GM18873 (cell line): Measurements from ENCODE around the gene RELCH.

Source experiments
- ATAC-seq: cut with Tn5 transposase; IDR thresholded peaks from one replicate; pipeline ENCODE4 v1.9.1; 2021; ENCODE audit warnings: mild to moderate bottlenecking, moderate library complexity, moderate number of reproducible peaks; ENCODE audit not compliant: unreplicated experiment, low FRiP score

Gene RELCH

DNA sequence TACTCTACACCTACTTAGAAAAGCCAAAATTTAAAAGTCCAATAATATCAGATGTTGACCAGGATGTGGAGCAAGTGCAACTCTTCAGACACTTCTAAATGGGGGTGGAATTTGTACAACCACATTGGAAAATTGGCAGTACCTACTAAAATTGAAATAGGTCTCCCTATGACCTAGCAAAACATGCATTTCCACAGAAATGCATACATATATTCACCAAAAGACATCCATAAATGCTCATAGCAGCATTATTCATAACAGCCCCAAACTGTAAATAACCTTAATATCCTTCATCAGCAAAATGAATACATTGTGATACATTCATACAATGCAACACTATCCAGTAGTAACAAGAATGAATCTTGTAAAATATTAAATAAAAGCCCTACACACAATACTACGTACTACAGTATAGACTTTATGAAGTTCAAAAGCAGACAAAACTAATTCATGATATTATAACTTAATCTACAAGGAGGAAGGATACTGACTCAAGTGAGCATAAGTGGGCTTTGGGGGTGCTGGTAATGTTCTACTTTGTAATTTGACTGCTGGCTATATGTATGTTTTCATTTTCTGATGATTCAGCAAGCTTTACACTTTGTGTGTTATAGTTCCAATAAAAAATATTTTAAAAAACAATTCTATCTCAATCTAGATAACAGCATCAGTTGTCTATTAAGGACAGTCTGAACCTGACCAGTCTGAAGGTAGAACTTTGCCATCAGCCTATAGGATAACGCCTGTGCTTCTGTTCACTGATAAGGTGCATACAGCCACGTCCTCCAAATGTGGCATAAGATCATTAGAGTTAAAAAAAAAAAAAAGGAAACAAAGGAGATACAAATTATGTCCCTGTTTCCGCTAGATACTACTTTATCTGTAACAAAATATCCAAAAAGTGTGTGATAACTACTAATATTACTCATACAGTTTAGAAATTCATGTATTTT lies 131.4 kb downstream of the RELCH start:
- no peak for ATAC-seq

DNA sequence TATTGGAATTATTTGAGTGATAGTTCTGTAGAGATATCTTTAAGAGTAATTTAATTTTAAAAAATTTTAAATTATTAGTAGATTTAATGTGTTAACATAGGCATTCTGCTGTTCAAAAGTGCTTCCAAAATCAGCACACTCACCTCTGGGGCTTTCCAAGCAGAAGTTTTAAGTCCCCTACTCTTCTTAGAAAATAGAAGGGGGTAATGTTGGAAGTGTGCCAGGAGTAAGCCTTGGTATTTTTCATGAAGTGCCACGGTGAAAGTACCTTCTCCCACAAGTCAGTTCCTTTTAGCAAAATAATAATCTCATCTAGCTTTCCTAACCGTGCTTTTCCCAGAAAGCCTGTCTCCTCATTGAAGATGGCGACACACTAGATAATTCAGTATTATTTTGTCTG lies 134.1 kb downstream of the RELCH start:
- ATAC-seq = no peak

DNA sequence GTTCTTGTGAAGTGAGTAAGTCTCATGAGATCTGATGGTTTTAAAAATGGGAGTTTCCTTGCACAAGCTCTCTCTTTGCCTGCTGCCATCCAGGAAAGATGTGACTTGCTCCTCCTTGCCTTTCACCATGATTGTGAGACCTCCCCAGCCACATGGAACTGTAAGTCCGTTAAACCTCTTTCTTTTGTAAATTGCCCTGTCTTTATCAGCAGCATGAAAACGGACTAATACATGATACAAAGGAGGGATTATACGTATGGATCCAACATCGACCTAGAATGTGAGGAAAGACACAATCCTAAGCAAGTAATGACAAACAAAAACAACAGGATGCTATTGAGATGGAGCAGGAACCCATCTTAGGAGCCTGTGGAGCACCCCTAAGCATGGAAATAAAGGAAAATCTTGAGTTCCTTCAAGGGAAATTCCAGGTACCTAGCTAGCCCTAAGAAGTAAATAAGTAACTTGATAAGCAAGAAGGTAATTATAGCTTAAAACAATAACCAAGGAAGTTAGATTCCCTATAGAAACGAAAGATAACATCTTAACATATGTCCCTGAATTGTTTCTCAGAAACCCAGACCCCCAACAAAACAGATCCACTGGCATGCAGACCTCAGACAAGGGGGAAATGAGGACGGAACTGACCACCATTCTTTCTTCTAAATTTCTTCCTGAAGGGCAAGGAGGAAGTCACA lies 136.6 kb downstream of the RELCH start:
- no peak for ATAC-seq

DNA sequence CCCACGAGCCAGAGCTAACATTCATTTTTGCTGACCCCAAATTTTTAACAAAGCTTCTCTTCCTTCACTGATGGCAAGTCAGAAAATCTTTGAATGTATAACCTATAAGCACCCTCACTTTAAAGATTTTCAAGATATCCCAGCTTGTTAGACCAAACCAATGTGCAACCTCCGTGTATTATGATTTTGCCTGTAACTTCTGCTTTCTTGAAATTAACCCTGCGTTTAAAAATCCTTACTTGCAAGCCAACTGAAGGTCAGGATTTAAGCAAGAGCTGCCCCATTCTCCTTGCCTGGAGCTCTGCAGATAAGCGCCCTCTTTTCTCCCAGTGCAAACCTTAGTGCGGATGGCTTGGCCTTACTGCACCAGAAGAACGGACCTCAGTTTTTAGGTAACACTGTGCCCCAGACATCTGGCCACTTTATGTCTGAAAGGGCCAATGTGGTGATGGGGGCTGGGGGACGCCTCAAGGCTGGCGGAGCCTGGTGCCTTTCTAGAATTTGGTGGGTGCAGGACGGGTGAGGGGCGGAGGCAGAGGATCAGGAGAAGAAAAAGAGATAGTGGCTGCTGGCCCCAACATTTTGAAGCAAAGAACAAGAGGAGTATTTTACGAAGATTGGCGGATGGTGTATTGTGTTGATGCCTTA lies 137.2 kb downstream of the RELCH start:
- no peak for ATAC-seq

DNA sequence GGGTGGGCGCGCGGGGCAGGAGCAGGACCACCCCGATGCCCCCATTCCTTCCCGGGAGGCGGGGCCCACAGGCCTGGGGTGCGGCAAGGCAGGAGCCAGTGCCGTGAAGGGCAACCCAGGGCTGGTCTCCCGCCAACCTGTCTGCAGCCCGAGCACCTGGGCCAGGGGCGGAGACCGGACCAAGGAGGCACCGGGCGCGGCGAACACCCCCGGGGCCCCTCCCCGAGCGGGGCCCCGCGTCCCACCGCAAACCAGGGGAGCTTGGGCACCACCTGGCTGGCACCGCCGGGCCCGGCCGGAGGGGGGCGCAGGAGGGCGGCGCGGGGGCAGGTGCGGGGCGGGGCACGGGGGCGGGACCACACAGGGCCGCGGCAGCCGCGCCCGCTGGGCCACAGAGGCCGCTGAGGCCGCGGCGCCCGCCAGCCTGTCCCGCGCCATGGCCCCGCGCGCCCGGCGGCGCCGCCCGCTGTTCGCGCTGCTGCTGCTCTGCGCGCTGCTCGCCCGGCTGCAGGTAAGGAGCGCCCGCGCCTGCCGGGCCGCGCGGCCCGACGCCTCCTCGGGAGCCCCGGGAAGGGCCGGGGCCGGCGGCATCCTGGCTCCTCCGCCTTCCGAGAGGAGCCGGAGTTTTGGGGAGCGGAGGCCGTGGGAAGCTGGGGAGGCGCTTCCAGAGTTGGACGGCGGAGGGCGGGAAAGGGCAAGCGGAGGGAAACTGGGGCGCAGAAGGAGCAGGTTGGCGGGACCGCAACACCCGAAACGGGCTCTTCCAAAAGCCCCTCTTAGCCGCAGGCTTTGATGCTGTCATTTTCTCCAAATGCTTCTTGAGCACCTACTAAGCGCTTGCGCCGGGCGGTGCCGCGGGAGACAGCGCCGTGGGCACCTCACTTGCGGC lies 138.1 kb downstream of the RELCH start, which contains the start of gene TNFRSF11A:
TNFRSF11A (plus strand) TSS at position 394 of the 889 bp plus-strand sequence; CDS start at position 437, 43 bp downstream.
- no peak for ATAC-seq

DNA sequence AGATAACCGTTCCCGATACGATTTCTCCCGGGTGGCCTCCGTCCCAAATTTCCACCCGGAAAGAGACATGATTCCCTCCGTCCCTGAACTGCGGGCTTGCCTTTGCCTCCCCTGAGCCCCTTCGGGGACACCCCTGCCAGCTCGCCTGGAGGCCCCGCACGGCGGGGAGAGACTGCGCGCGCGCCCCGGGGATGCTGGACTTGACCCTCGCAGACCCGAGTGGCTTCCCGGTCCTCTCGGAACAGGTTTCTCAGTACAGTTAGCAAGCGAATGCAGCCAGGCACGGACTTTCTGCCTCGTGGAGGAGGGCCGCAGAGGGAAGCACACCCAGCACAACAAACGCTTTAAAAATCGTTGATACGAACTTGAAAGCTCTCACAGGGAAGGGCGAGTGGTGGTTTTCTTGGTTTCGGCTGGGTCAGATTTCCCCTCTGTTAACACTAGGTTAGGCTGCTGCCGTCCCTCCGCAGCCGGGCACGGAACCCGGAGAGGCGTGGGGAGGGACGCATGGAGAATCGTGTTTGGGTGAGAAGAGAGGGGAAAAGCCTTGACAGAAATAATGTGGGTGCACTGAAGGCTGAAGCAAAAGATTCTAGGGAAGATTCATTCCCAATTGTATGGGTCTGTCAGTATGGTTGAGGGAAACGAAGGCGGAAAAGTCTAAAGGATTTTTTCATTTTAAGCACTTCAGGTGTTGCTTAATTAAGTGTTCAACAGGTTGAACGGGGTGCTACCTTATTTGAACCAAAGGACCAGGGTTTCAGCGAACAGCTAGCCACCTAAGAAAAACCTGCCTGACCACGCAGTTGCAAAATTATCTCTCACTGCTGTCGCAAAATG lies 139.0 kb downstream of the RELCH start:
- ATAC-seq = no peak

DNA sequence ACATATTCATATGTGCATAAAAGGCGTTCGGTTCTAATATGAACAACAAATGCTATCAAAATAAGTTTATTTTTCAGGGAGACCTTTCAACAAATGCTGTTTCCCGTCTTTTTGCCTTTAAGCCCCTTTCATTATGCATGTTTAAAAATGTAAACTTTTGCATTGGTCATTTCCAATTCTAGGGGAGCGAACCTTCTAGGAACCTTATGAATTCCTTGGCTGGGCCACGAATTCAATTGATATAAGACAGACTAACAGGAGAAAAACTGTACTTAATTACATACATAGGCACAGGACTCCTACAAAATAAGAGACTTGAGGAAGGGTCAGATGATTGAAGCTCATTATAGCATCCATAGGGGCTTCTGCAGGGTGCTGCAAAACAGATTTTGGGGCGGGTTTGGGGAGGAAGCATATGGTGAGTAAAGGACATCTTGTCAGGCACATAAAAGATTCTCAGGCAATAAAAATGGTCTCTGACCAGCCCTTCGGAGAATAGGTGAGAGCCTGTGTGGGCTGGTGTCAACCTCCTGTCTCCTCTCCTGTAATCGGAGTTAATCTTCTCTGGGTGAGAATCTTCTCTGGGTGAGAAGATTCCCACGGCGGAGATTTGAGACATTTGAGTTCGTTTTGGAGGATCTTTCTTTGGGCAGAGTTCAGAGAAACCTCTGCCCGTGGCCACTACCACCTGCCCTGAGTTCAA lies 139.7 kb downstream of the RELCH start:
- no peak for ATAC-seq

DNA sequence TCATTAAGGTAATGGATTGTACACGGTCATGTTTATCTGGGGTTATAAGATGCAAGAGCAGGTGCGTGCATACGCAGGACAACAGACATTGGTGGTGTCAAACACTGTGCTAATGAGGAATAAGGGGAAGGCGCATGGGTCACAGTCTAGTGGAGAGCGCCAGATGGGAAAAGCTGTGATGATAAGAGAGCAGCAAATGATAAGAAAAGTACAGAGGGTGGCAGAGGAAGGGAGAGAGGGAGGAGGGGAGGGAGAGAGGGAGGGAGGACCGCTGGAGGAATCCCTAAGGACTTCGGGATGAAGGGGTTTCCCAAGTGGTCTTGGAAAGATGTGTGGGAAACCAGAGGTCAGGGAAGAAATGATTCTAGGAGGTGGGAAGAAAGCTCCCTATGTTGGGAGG lies 140.9 kb downstream of the RELCH start:
- ATAC-seq = no peak

DNA sequence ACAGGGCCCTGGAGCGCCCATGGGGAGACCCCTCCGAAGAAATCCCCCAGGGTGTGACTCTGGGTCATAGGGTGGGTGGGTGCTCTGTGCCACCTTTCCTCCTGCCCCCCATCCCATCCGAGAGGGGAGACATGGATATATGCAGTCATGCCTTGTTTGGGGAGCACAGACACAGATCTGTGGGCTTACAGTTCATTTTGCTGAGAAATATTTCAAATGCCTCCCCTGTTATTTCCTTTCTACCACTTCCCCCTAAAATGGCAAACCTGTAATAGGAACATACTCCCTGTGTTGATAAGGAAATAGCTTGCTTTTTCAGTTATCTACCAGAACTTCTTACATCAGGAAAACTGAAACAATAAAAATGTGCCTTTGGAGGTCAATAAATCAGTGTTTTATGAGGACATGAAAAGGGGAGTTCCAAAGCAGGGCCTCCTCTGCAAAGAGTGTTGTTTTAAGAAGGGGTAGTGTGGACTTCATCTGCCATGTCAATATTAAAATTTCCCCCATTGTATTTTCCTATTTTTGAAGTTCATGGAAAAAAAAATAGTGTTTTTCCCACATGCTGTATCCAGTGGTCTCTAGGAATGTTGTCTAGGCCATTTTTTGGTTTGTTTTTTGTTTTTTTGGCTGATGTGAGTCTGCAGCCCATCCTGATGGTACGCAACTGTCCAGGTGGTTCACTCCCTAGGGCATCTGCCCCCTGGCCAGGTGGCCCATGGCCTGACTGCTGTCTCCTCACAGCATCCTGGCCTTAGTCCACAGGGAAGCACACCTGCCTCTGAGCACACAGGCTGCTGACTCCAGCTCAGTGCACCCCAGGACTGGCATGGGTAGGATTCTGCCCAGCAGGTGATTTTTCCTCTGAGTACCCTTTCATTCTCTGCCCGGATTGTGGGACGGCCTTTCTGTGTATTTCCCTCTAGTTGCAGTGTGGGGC lies 141.8 kb downstream of the RELCH start:
- no peak for ATAC-seq

DNA sequence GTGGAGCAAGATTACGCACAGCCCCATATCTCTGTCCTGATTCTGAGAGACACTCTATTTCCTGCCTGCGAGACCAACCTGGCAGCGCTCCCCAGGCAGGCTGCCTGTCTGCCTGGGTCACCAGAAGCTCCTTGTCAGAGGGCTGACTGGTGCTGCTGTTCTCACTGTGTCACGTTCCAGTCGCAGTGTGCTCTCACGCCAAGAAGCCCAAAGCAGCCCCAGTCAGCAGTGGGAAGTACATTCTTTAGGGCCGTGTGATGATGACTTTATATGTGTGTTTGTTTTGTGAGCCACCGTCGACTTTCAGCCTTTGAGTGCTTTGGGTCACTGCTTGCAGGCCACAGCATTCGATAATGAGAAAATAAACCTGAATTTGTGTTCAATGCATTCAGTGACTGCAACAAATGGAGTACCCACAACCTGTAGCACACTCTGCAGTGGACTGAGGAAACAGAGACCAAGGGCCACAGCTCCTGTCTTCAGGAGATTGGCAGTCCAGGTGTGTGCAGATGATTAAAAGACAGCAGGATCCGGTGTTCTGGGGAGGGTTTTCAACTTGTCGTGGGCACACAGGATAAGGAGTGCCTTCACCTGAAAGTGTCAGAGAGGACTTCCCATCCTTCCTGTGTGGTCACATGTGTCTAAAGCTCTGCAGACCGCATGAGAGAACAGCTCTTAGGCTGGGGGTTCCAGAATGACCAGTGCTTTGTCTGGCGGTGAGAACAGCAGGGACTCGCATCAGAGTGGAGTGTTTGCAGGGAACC lies 142.8 kb downstream of the RELCH start:
- no peak for ATAC-seq

DNA sequence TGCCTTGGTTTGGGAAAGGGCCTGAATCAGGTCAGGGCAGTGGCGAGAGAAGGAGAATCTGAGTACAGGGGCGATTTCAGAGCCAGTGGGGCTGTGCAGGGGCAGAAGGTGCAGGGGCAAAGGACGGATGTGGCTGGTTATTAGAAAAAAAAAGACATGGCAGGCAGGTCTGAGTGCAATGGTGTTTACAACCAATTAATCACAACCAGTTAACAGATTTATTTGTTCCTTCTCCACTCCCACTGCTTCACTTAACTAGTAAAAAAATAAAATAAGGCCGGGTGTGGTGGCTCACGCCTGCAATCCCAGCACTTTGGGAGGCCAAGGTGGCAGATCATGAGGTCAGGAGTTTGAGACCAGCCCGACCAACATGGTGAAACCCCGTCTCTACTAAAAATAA lies 143.6 kb downstream of the RELCH start:
- ATAC-seq = no peak

DNA sequence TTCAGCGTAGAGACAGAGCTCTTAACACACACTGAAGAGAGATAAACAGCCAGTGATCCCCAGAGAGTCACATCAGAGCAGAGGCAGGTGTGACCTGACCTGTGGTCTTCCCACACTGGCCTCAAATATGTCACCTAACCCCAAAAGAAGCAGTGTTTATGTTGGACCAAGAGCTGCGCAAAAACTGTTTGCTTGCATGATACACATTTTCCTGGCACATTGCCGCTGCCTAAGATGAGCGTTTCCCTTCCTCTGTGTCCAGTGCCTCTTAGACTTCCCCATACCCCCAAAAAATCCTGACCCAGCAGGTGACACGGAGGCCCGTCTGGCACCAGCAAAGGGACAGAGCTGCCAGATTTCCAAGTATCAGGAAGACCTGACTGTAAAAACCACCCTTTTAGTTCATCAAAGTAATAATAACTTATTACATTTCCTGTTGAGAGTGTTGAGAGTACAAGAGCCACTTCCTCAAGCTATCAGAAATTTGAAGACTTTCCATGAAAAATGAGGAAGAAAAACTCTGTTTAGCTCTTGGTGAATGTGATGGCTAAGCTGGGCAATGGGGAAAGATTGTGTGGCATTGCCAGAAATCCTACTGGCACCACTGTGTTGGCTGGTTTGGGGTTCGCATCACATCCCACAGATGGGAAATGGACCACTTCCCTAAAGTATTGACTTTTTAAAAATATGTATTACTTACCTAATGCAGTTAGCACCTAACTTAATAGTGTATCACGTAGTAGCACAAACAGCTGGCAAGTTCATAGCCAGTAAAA lies 144.7 kb downstream of the RELCH start:
- ATAC-seq = no peak

DNA sequence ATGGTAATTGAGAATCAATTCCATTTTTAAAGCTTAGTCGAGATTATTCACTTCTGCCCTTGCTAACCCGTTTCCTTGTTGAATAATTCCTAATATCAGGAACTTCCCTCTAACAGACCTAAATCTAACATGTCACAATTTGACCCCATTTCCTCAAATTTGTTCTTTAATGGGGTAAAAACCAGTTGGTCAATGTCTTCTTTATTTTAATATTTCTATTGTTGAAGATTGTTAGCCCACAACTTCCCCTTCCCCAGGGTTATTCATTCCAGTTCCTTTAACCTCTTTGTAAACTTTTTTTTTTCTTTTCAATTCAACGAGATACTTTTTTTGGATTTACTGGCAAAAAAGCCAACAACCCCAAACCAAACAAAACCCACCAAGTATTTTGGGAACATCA lies 145.4 kb downstream of the RELCH start:
- no peak for ATAC-seq

DNA sequence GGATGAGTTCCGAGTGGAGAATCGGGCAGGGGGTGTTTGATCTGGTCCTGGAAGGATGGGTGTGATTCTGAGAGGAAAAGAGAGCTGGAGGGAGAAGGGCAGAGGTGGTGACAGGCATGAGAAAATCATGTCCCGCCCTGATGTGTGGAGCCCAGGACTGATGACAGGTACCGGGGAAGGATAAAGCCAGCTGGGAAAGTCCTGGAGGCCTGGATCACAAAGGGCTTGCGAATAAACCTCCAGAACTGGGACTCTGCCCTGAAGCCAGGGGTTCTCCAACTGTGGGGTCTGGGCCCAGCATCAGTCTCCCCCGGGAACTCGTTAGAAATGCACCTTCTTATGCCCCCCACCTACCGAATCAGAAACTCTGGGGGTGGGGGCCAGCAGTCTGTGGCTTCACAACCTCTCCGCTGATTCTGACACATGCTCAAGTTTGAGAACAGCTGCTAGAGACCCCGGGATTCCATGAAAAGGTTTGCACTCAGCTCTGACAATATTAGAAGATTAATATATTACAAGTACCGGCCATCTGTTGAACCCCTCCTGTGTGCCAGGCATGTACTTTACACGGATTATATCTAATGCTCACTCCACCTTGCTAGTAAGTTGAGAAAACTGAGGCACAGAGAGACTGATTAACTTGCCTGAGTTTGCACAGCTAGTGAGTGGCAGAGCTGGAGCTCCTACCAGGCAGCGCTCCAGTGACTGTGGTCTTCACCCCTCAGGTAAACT lies 146.1 kb downstream of the RELCH start:
- ATAC-seq = no peak

DNA sequence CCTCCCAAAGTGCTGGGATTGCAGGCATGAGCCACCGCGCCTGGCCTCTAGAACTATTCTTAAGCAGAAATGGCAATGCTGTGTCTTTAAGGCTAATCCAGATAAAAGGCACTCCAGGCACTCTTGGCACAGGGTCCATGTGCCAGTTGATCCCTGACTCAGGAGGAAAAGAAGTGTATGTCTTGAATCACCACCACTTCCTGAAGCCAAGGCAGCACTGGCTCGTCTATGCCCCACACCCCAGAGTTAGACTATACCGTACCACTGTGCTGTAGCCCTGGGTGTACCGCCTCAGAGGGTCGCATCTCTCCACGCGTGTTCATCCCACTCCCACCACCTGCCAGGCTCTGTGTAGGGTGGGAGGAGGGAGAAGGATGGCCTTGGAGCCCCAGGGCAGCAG lies 147.1 kb downstream of the RELCH start:
- no peak for ATAC-seq
